ENCODE measurements around the gene SFMBT1. TPM values are rescaled to one million over a fixed set of nuclear protein-coding genes. Genes with fewer than 3 reads are reported as not detected.

The SFMBT1 gene
- total RNA-seq, 1 experiment from 2014 or later: 1.4 TPM

GRCh38 chr3:52986049-52986448, 59.8 kb downstream of the SFMBT1 start:
- H3K36me3 ChIP-seq (ENCODE audit: insufficient read depth, low read length, poor library complexity, severe bottlenecking): no peaks in the 10 kb centered on the region
- H3K27ac ChIP-seq (ENCODE audit: low read depth, low read length, poor library complexity, severe bottlenecking): no peak overlapping the region
- POLR2A ChIA-PET (ENCODE audit: low non-redundant PET): no interaction called here
- no peaks in the 10 kb centered on the region for H3K27me3 ChIP-seq (replicated peaks; ENCODE audit: insufficient read depth, low read depth, low read length, poor library complexity)
- H3K4me3 ChIP-seq (ENCODE audit: low read depth, low read length, poor library complexity, severe bottlenecking): no peak overlapping the region
- no peaks in the 10 kb centered on the region for H3K4me1 ChIP-seq (ENCODE audit: insufficient read depth, low read length, poor library complexity, severe bottlenecking)
- no peak for DNase-seq (ENCODE audit: low spot score)
- intact Hi-C loops (cut with micrococcal nuclease; ENCODE audit: unreplicated experiment): no loop called here
- BruUV-seq (replicated peaks): no TSS peak
- H3K9me3 ChIP-seq (ENCODE audit: low read depth, low read length, poor library complexity, severe bottlenecking): no peaks in the 10 kb centered on the region
- CTCF ChIA-PET: interaction anchor here (0.6 kb wide), 1 partner anchor 36 kb away, joined by 7 read pairs; no protein-coding TSS in a partner anchor
- TF ChIP-seq EZH2 (IDR thresholded peaks at IDR 0.05; ENCODE audit: borderline replicate concordance, low read depth, low read length, poor library complexity, severe bottlenecking) (no peak), CTCF (conservative IDR thresholded peaks at IDR 0.05; ENCODE audit: low read depth, low read length) (no peak)

- Histone ChIP-seq H3K36me3 (ENCODE audit: insufficient read depth, low read length, poor library complexity, severe bottlenecking) (no peaks in the 10 kb centered on the region), H3K4me3 (ENCODE audit: low read depth, low read length, poor library complexity, severe bottlenecking) (no peak overlapping the region), H3K27me3 (replicated peaks; ENCODE audit: insufficient read depth, low read depth, low read length, poor library complexity) (no peaks in the 10 kb centered on the region), H3K27ac (ENCODE audit: low read depth, low read length, poor library complexity, severe bottlenecking) (no peak overlapping the region), H3K4me1 (ENCODE audit: insufficient read depth, low read length, poor library complexity, severe bottlenecking) (no peaks in the 10 kb centered on the region), H3K9me3 (ENCODE audit: low read depth, low read length, poor library complexity, severe bottlenecking) (no peaks in the 10 kb centered on the region)
- CTCF ChIA-PET: no interaction called here
- POLR2A ChIA-PET (ENCODE audit: low non-redundant PET): no interaction called here
- BruUV-seq (replicated peaks): no TSS peak
- no peak for TF ChIP-seq CTCF (conservative IDR thresholded peaks at IDR 0.05; ENCODE audit: low read depth, low read length)
- TF ChIP-seq EZH2 (IDR thresholded peaks at IDR 0.05; ENCODE audit: borderline replicate concordance, low read depth, low read length, poor library complexity, severe bottlenecking): no peak
- intact Hi-C loops (cut with micrococcal nuclease; ENCODE audit: unreplicated experiment): no loop called here
- DNase-seq (ENCODE audit: low spot score): no peak
Observed at GRCh38 chr3:52983828-52984227, 62.0 kb downstream of the SFMBT1 start.

- CTCF ChIA-PET: no interaction called here
- POLR2A ChIA-PET (ENCODE audit: low non-redundant PET): no interaction called here
- intact Hi-C loops (cut with micrococcal nuclease; ENCODE audit: unreplicated experiment): no loop called here
- Histone ChIP-seq H3K9me3 (ENCODE audit: low read depth, low read length, poor library complexity, severe bottlenecking) (no peaks in the 10 kb centered on the region), H3K27ac (ENCODE audit: low read depth, low read length, poor library complexity, severe bottlenecking) (no peak overlapping the region), H3K4me3 (ENCODE audit: low read depth, low read length, poor library complexity, severe bottlenecking) (no peak overlapping the region), H3K36me3 (ENCODE audit: insufficient read depth, low read length, poor library complexity, severe bottlenecking) (no peaks in the 10 kb centered on the region), H3K4me1 (ENCODE audit: insufficient read depth, low read length, poor library complexity, severe bottlenecking) (no peaks in the 10 kb centered on the region), H3K27me3 (replicated peaks; ENCODE audit: insufficient read depth, low read depth, low read length, poor library complexity) (no peaks in the 10 kb centered on the region)
- BruUV-seq (replicated peaks): no TSS peak
- TF ChIP-seq EZH2 (IDR thresholded peaks at IDR 0.05; ENCODE audit: borderline replicate concordance, low read depth, low read length, poor library complexity, severe bottlenecking) (no peak), CTCF (conservative IDR thresholded peaks at IDR 0.05; ENCODE audit: low read depth, low read length) (no peak)
- no peak for DNase-seq (ENCODE audit: low spot score)
Observed at GRCh38 chr3:52983336-52983807, 62.5 kb downstream of the SFMBT1 start.
